HG03095 (cell line): ENCODE data around the gene AFTPH.
"Not testable (repeated sequence)": the region's sequence is repeated elsewhere in the genome, so short reads cannot be mapped to it uniquely, and the experiment has no call there.

Experiments used
- ATAC-seq: cut with Tn5 transposase; IDR thresholded peaks from one replicate; pipeline ENCODE4 v1.9.1; 2021; ENCODE audit warnings: moderate library complexity; ENCODE audit not compliant: unreplicated experiment

The AFTPH gene

GRCh38 chr2:64498438-64498837 lies 25.7 kb upstream of the AFTPH start:
- no peak for ATAC-seq

DNA sequence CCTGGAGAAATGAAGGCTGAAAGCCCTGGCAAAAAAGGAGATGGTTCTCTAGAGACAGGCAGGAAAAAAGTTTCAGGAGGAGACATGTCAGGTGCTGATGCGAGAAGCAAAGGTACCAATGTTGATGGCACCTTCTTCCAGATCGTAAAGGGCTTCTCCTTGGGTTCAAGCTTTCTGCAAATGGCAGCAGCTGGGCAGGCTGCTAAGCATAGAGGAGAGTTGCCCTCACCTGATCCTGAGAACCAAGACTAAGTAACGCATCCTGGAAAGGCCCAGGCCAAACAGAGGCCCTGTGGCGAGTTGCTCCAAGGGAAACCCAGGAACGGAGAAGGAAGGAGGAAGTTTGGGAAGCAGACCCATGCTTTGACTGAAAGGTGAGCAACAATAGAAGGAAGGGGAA lies 23.6 kb upstream of the AFTPH start:
- ATAC-seq: no peak

GRCh38 chr2:64501946-64502345 lies 22.2 kb upstream of the AFTPH start:
- no peak for ATAC-seq

DNA sequence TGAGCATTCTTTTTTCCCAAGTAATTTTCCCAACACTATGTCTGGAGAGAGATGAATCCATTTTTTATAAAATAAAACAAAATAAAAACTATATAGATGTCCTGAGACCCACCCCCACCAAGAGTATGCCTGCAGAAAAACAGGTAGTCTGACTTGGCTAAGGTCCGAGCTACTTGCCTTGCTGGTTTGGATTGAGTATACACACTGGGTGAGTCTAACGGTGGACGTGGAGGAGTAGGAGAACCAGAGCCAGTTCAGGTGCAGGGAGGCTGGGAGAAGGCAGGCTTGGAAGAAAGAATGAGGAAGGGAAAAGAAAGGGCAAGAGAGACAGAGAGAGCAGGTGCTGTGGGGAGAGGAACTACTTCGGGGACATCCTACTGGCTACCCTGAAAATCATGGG lies 21.3 kb upstream of the AFTPH start:
- ATAC-seq: no peak

GRCh38 chr2:64504774-64505720 lies 19.1 kb upstream of the AFTPH start:
- no peak for ATAC-seq

- ATAC-seq: no peak
These were observed 17.4 kb upstream of the AFTPH start for GRCh38 chr2:64506686-64507085.

DNA sequence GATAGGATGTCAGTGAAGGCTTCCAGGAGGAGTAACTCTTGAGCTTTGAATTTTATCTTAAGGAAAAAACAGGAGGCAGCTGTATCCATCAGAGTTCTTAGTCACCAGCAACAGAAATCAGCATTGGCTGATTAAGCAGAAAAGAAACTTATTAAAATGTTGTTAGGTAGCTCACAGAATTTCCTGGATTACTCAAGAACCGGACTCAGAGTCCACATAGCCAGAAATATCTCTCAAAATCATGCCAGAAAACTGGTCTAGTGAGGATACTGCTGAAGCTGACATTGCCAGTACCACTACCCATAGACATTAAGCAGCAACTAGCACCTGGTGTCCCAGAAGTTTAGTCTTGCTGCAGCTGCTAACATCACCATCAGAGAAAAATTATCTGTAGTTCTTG lies 10.1 kb upstream of the AFTPH start:
- no peak for ATAC-seq

- no peak for ATAC-seq
These were observed 9.0 kb upstream of the AFTPH start for GRCh38 chr2:64515086-64515485.

DNA sequence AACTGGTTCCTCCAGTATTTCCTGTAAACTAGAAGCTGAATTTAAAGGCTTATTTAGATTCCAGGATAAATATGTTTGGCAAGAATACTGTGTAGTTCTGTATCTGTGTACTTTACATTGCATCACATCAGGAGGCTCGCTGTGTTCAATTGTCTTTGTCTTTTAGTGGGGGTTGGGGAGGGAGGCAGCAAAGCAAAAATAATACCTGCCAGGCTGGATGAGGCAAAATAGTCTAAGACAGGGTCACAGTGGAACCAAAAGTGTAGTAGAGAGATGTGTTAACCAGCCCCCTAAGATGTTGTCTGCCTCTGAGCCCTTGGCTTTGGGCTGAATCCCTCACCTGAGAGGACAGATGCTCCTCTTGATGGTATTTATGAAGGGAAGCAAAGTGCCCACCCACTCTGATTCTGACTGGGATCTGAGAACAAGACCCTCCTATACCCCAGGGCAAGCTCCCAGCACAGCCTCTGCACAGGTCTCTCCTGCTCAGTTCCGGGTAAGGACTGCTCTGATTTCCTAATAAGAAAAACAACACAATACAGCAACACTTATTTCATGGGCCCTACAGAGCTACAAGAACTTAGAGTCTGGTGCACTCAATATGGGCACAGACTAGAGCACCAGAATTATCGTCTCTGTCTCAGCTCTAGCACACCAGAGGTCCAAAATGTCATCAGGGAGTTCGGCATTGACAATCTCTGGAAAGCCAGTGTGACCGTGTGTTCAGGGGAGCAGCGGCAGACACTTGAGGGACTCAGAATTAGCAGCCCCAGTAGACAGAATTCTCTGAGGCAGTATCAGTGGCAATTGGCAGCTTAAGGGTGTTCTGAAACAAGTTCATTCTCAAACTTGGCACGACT lies 7.2 kb upstream of the AFTPH start:
- no peak for ATAC-seq

GRCh38 chr2:64517511-64517884 lies 6.6 kb upstream of the AFTPH start:
- ATAC-seq: no peak

- ATAC-seq: no peak
These were observed 1.2 kb upstream of the AFTPH start for GRCh38 chr2:64522843-64523428.

DNA sequence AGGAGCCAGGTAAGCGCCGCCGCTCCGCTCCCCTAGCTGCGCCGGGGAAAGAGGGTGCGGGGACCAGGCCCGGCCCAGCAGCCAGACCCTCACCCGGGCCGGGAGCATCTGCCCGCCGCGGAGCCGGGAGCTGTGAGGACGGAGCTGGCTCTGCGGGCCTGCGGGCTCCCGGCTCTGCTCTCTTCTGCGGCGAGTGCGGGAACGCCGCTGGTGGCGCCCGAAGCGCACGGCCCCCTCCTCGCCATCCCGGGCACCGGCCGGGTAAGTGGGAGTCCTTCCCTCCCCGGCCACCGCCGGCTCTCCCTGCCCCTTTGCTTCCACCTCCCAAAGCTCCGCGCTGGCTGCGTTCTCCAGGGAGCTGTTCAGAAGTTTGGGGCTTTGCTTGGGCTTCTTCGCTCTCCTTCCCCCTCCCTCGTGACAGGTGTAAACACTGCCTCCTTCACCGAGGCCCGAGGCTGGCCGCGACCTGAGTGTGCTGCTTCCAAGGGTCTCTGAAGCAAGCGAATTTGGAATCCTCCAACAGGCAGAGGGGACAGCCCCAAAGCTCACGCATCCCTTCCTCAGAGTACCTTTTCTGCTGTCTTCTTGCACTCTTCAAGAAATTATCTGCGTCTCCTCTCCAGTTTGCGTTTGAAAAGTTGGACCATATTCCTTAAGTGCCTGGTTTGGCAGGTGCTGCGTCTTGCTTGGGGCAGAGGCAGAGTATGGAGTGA lies 632 bp downstream of the AFTPH start:
- ATAC-seq: peak; percentile 10

DNA sequence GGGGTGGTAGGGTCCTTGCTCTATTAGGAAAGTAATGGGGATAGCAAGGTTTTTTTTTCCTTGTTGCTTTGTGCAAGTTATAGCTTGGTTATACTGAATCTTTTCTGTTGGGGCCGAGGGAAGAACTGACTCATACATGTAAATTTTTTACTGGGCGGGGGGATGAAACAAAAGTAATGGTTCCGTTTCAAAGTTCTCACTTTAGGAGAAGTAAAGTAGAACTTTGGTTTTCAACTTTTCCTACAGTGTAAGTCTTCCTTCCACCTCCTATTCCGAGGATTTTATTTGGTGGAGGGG lies 1.1 kb downstream of the AFTPH start:
- peak; percentile 36 for ATAC-seq

DNA sequence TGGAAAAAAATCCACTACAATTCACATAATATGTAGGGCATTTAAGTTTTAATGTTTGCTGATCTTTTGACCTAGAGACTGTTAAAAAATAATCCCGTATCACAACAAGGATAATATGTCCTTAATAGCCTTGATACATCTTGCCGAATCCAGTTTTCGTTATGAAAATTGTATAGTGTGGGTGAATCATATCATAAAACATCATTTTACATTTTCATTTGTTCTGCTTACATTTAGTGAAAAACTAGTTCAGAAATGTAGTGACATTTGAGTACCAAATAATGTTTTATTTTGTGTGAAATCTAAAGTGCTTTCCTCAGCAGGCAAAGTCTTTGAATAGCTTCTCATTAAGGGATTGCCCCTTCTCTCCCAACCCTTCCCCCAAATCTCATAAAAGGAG lies 1.9 kb downstream of the AFTPH start:
- no peak for ATAC-seq

DNA sequence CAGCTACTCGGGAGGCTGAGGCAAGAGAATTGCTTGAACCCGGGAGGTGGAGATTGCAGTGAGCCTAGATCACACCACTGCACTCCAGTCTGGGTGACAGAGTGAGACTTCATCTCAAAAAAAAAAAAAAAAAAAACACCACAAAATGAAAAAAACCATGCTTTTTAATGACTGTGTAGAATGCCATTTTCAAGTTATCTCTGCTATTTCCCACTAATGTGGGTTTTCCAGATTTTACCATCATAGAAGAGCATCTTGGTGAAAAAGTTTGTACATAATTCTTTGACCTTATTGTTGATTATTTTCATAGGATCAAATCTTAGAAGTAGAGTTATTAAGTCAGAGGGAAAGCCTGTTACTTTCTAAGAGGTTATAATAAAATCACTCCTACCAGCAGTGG lies 6.8 kb downstream of the AFTPH start:
- ATAC-seq: not testable (repeated sequence)

- no peak for ATAC-seq
These were observed 7.9 kb downstream of the AFTPH start for GRCh38 chr2:64532030-64532429.

- ATAC-seq: no peak
These were observed 9.8 kb downstream of the AFTPH start for GRCh38 chr2:64533882-64534281.

- no peak for ATAC-seq
These were observed 10.2 kb downstream of the AFTPH start for GRCh38 chr2:64534363-64534762.

DNA sequence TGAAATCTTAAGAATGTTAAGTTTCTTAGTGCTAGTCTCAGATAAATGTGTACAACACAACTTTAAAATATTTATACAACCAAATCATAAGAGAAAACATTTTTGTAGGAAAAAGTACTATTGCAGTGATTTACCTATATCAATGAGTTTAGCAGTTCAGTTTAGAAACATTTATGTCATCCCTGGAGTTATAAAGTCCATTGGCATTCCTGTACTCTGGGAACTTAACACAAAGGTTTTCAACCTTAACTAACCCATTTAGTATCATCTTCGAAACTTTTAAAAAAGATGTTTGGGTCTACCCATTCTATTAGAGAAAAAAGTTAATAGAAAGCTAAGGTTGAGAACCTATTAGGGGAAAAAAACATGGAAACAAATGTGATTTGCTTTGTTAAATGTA lies 10.9 kb downstream of the AFTPH start:
- no peak for ATAC-seq

DNA sequence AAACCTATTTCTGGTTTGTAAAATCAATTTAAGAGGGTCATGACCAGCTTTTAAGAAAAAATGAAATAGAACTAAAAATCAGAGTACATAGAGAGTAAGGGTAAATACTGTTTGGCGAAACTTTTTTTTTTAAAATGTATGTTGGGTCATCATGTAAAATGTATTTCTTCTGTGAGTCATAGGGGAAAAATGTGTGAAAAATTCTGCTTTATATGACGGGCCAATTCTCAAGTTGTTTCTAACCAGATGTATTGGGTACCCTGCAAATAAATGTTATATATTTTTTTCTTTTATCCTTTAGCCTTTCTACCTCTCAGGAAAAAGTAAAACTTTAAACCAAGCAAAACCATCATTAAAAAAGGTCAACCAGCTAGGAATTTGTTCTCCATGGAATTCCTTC lies 13.9 kb downstream of the AFTPH start:
- no peak for ATAC-seq

DNA sequence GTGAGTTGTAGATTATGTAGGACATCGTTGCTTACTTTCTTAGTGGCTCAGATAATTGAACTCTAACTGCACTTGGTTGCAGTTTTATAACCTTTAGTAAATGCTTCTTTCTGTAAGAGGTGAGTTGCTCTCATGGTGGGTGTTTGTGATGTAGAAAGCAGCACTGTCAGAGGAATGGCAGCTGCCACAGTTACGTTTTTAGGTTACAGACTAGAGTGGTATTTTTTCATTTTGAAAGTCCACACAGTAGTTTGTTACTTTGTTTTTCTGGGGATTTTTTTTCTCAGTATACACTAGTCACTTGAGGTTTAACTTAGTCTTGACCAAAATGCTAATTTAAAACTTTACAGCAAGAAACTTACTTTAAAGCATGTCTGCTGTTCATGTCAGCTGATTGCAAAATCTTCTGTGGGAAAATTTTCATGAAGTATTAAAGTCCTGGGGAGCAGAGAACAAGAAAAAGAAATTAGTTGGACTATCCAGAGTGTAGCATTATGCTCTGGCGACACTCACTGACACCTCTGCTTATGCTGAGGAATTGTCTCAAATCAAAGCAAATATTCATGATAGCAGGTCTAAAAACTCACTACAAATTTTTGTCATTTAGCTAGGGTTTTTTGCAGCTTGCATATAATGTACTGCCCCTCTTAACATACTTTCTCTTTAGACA lies 14.8 kb downstream of the AFTPH start:
- peak; percentile 46 for ATAC-seq
